ENCODE results near the gene STBD1.
"Not testable (repeated sequence)": the region's sequence is repeated elsewhere in the genome, so short reads cannot be mapped to it uniquely, and the experiment has no call there.

Gene STBD1

GRCh38 chr4:76325072-76325471, 18.5 kb downstream of the STBD1 start:
- no peak for DNase-seq (ENCODE audit: low spot score)

DNA sequence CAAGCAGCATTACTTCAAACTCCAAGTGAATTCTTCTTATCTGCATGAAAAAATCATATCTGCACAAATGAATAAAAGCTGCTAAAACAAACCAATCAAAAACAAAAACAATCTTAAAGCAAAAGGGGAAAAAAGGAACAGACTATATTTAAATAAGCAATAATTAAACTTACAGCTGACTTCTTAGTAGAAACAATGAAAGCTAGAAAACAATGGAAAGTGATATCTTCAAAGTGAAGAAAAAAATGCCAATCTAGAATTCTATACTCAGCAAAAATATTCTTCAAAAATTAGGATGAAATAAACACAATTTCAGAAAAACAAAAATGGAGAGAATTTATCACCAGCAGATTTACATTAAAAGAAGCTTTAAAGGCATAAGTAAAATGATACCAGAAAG, 20.0 kb downstream of the STBD1 start:
- DNase-seq (ENCODE audit: low spot score) = no peak

- no peak for DNase-seq (ENCODE audit: low spot score)
These were observed 28.4 kb downstream of the STBD1 start for GRCh38 chr4:76334885-76335284.

- no peak for DNase-seq (ENCODE audit: low spot score)
These were observed 32.8 kb downstream of the STBD1 start for GRCh38 chr4:76339364-76339763.

DNA sequence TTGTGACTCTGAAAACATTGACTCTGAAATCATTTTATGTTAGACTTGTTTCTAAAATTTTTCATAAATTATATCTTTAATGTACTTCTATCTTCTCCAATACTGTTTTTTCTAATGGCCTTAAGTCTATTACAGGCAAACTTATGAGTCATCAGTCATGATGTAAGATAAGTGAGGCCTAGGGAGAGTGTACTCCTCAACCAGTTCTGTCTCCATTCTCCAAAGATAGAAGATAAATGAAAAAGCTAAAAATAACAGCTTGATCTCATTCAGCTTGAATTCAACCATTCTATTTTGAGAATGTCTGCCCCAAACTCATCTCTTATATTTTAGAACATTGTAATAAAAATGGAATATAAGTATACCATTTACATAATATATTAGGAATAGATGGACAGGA, 34.5 kb downstream of the STBD1 start:
- DNase-seq (ENCODE audit: low spot score) = no peak

DNA sequence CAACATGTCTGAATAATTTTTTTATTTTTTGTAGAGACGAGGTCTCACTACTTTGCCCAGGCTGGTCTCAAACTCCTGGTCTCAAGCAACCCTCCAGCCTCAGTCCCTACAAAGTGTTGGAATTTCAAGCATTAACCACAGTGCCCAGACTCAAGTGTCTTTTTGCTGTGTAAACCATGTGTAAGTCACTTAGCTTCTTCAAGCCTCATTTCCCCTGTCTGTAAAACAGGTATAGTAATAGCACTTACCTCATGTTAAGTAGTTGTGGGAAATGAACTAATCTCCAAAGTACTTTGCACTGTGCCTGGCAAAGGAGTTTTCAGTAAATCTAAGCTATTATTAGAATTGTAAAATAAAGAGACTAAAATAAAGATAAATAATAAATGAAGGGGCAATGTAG, 35.7 kb downstream of the STBD1 start:
- DNase-seq (ENCODE audit: low spot score) = no peak

GRCh38 chr4:76342803-76343202, 36.3 kb downstream of the STBD1 start:
- DNase-seq (ENCODE audit: low spot score) = no peak

GRCh38 chr4:76354517-76355473, 48.3 kb downstream of the STBD1 start:
- DNase-seq (ENCODE audit: low spot score) = no peak

- DNase-seq (ENCODE audit: low spot score) = no peak
These were observed 51.4 kb downstream of the STBD1 start for GRCh38 chr4:76357981-76358380.

DNA sequence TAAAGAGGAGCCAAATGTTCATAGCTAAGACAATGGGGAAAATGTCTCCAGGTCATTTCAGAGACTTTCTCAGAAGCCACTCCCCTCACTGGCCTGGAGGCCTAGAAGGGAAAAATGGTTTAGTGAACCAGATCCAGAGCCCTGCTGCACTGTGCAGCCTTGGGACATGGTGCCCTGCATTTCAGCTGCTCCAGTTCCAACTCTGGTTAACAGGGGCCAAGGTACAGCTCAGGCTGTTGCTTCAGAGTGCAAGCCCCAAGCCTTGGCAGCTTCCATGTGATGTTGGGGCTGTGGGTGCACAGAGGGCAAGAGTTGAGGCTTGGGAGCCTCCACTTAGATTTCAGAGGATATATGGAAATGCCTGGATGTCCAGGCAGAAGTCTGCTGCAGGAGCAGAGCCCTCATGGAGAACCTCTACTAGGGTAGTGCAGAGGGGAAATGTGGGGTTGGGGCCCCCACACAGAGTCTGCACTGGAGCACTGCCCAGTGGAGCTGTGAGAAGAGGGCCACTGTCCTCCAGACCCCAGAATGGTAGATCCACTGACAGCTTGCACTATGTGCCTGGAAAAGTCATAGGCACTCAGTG, 53.4 kb downstream of the STBD1 start:
- not testable (repeated sequence) for DNase-seq (ENCODE audit: low spot score)

All from hematopoietic multipotent progenitor cell treated with erythropoietin and hydrocortisone succinate and interleukin-3 and kit ligand, for 15 days (in vitro differentiated cells).